Measurements from ENCODE around the gene TMBIM4. TPM values are rescaled to one million over a fixed set of nuclear protein-coding genes. Genes with fewer than 3 reads are reported as not detected.
A peak's percentile ranks its signal among the peaks of the same experiment; 100 is the strongest.

The TMBIM4 gene
- total and polyA plus RNA-seq, 2 donors: 97.0 to 224 TPM

DNA sequence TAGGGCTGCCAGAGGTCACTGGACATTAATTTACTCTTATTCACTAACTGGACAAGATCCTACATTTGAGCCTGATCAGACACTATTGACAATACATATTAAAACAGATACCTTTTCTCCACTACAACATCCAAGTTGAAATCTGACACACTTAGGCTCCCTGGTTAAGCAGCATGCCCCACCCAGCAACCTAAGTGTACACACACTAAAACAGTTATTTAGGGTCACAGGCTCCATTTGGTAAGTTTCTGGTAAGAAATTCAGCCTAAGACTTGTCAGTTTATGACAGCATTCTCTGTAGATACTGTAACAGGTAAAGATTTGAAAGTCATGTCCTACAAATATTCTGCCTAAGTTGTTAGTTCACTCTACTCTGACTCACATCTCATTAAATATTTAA, 27.0 kb downstream of the TMBIM4 start:
- no peak for DNase-seq (ENCODE audit: extremely low spot score)
- Histone ChIP-seq H3K4me1 (ENCODE audit: insufficient read depth) (no peaks in the 10 kb centered on the region), H3K4me3 (ENCODE audit: low read depth, low read length) (no peak overlapping the region), H3K27ac (ENCODE audit: low read depth) (no peak overlapping the region), H3K36me3 (ENCODE audit: insufficient read depth) (peaks cover 8% of the 10 kb centered on the region)

DNA sequence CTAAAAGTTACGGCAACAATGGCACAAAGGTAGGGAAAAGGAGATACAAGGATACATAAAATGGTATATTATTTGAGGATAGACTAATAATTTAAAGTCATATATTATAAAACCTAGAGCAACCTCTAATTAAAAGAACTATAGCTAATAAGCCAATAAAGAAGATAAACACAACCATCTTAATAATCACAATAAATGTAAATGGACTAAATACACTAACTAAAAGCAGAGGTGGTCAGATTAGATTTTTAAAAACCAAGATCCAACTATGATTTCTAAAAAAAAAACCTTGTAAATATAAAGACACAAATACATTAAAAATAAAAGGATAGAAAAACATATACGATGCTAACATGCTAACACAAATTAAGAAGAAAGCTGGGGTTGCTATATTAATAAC, 28.5 kb downstream of the TMBIM4 start:
- Histone ChIP-seq H3K4me3 (ENCODE audit: low read depth, low read length) (no peak overlapping the region), H3K4me1 (ENCODE audit: insufficient read depth) (no peaks in the 10 kb centered on the region), H3K27ac (ENCODE audit: low read depth) (no peak overlapping the region), H3K36me3 (ENCODE audit: insufficient read depth) (peaks cover 8% of the 10 kb centered on the region)
- WGBS: 97% methylated on average over 2 of the region's 2 CpGs
- DNase-seq (ENCODE audit: extremely low spot score): no peak

DNA sequence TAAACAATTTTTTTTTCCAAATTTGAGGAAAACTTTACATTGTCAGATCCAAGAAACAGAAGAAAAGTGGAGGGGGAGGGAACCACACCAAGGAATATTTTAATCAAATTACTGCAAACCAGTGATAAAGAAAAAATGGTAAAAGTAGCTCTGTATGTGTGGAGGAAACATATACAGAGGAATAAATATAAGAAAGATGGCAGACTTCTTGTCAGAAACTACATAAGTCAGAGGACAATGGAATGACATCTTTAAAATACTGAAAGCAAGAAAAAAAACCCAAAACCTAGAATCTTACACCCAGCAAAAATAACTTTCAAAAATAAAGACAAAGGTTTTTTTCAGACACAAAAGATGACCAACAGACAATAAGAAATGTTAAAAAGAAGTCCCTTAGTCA, 29.1 kb downstream of the TMBIM4 start:
- H3K4me3 ChIP-seq (ENCODE audit: low read depth, low read length): no peak overlapping the region
- no peaks in the 10 kb centered on the region for H3K4me1 ChIP-seq (ENCODE audit: insufficient read depth)
- DNase-seq (ENCODE audit: extremely low spot score): no peak
- no peak overlapping the region for H3K27ac ChIP-seq (ENCODE audit: low read depth)
- H3K36me3 ChIP-seq (ENCODE audit: insufficient read depth): peaks cover 8% of the 10 kb centered on the region

DNA sequence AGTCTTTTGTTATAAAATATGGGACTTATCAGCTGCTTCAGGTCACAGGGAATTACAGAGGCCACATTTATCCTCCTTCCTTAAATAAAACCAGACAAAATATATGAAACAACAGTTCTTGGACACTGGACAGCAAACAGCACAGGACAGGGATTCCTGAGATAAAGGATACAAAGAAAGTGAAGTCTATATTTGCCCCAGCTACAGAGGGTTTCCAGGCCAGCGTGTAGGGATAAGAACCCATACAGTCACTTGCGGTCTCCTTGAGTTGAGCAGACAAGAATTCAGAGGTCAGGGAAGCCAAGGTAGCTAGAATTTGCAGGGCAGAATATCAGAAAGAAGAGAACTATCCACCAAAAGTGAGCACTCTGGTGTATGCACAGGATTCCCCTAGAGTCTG, 30.5 kb downstream of the TMBIM4 start:
- peaks cover 8% of the 10 kb centered on the region for H3K36me3 ChIP-seq (ENCODE audit: insufficient read depth)
- no peaks in the 10 kb centered on the region for H3K4me1 ChIP-seq (ENCODE audit: insufficient read depth)
- H3K27ac ChIP-seq (ENCODE audit: low read depth): no peak overlapping the region
- H3K4me3 ChIP-seq (ENCODE audit: low read depth, low read length): no peak overlapping the region
- no peak for DNase-seq (ENCODE audit: extremely low spot score)
- WGBS: over 99% methylated on average over 2 of the region's 2 CpGs

DNA sequence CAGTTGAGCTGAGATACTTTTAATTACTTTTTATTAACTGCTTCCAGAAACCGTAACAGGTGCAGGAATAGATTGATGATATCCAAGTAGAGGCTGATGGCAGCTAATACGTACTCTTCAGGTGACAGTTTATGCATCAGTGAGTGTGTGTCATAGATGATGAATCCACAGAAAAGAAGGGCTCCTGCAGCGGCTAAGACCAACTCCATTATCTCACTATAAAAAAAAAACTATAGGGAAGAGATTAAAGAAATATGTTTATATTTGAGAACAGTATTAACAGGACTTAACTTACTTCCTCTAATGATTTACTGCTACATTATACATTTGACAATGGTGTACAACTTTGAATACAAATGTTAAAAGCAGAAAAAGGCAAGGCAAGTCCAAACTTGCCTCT, 31.9 kb downstream of the TMBIM4 start:
- Histone ChIP-seq H3K4me1 (ENCODE audit: insufficient read depth) (no peaks in the 10 kb centered on the region), H3K4me3 (ENCODE audit: low read depth, low read length) (no peak overlapping the region), H3K27ac (ENCODE audit: low read depth) (no peak overlapping the region), H3K36me3 (ENCODE audit: insufficient read depth) (peaks cover 5% of the 10 kb centered on the region)
- WGBS: 93% methylated on average over 3 of the region's 3 CpGs
- DNase-seq (ENCODE audit: extremely low spot score): no peak

DNA sequence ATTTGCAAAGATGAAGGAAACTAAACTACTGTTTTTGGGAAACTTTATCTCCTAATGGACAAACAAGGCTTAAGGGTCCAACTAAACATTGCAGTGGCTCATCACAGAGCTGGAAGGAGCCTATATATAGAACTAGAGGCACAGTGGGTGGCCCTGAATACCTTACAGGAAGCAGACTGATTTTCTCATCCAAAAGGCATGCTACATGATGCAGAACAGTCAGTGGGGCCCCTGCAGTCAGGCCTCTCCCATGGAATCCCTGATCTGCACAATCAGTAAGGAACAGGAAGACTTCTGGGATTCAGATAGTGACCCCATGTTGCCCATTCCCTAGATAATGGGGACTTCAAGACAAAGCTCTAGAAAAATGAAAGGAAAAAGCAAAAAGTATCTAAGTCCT, 37.4 kb downstream of the TMBIM4 start:
- no peak overlapping the region for H3K27ac ChIP-seq (ENCODE audit: low read depth)
- H3K4me3 ChIP-seq (ENCODE audit: low read depth, low read length): no peak overlapping the region
- H3K36me3 ChIP-seq (ENCODE audit: insufficient read depth): no peaks in the 10 kb centered on the region
- DNase-seq (ENCODE audit: extremely low spot score): no peak
- no peaks in the 10 kb centered on the region for H3K4me1 ChIP-seq (ENCODE audit: insufficient read depth)

DNA sequence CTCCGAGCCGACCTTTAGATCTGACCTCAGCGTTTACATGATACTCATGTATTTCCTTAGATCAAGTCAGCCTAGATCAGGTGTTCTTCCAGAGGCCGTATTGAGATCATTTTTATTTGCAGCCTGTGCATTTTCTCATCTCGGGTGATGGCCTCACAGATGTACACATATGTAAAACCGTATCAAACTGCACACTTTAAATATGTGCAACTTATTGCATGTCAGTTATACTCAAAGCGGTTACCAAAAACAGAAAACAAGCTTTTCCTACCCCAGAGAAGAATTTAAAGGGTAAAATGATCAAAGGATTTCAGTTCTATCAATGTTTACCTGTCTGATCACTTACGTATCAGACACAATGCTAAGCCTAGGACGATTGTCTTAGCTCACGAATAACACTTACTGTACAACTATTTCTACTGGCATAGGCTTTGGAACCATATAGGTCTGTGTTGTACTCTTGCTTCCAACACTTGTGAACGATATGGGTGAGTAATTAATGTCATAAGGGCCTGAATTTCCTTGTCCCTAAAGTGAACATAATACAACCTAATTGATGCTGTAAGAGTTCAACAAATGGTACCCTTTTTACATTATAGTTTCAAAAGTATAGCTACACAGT, 38.6 kb downstream of the TMBIM4 start:
- Histone ChIP-seq H3K4me1 (ENCODE audit: insufficient read depth) (no peaks in the 10 kb centered on the region), H3K4me3 (ENCODE audit: low read depth, low read length) (peak overlapping the region; percentile 71), H3K27ac (ENCODE audit: low read depth) (no peak overlapping the region), H3K36me3 (ENCODE audit: insufficient read depth) (no peaks in the 10 kb centered on the region)
- WGBS: 8% methylated on average over 11 of the region's 11 CpGs
- no peak for DNase-seq (ENCODE audit: extremely low spot score)

DNA sequence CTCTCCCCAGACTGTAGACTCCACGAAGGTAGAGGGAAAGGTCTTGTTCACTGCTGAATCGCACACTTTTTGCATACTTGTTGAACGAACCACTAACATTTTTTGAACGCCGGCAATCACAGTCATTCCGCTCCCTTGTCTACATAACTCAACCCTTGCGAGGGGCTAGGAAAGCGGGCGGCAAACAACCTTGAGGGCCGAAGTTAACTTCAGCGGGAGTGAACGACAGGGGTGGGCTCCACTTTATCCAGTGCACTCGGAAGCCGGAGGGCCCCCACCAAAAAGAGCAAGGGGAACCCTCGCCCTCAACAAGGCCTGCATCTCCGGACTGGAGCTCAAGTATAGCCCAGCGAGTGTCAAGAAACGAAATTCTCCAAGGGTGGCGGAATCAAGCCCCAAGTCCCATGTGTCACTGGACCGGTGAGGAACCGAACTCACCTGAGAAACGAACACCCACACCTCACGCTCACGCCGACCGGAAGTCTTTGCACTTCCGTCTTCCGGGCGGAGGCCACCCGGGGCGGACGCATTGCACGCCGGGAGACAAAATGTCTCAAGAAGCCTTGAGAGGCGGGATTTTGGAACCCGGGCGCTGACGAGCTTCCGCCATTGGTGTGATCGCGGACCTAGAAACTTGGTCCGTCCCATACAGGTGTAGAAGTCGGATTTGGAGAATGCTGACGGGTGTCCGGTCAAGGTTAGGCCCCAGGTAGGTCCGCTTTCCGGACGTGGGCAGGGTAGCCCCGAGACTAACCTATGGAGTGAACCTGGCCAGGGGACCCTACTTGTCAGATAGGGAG, 39.3 kb downstream of the TMBIM4 start, which contains the start of gene LLPH:
Gene LLPH, minus strand, starts transcription at position 484 of the 800 bp plus-strand sequence. CDS start 1,644 bp downstream, outside the sequence.
- Histone ChIP-seq H3K36me3 (ENCODE audit: insufficient read depth) (no peaks in the 10 kb centered on the region), H3K4me1 (ENCODE audit: insufficient read depth) (no peaks in the 10 kb centered on the region), H3K27ac (ENCODE audit: low read depth) (no peak within 1 kb of the TSS), H3K4me3 (ENCODE audit: low read depth, low read length) (peak within 1 kb of the TSS; percentile 71)
- DNase-seq (ENCODE audit: extremely low spot score): peak; percentile 83
- WGBS: under 1% methylated on average over 49 of the region's 49 CpGs

DNA sequence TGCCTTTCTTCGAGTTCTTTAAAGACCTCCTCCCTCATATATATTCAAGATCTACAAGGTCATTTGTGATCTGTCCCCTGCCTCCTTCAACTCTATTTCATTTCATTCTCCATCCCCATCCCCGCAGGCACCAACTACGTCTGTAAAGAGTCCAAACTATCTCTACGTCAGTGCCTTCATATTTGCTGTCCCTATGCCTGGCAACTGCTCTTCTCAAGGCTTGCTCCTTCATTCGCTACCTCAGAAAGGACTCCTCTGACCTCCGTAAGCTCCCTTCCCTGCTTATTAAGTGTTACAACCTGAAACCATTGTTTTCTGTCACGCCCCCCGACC, 39.9 kb downstream of the TMBIM4 start:
- 4% methylated on average over 8 of the region's 8 CpGs for WGBS
- Histone ChIP-seq H3K4me1 (ENCODE audit: insufficient read depth) (no peaks in the 10 kb centered on the region), H3K36me3 (ENCODE audit: insufficient read depth) (no peaks in the 10 kb centered on the region), H3K4me3 (ENCODE audit: low read depth, low read length) (peak overlapping the region; percentile 71), H3K27ac (ENCODE audit: low read depth) (no peak overlapping the region)
- DNase-seq (ENCODE audit: extremely low spot score): no peak

DNA sequence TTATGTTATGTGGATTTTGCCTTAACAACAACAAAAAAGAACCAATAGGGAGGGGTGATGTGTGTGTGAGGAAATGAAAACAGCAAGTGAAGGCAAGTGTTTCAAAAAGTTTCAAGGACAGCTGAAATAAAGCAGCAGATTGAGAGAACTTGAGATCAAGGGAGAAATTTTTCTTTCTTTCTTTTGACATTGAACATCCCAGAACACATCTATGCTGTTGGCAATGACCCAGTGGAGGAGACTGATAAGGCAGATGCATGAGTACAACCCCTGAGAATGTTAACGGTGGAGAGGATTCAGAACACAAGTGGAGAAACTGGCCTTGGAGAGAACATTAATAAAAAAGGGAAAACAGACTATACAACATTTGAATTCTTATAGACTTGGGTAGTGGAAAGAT, 42.1 kb downstream of the TMBIM4 start:
- H3K27ac ChIP-seq (ENCODE audit: low read depth): no peak overlapping the region
- H3K4me3 ChIP-seq (ENCODE audit: low read depth, low read length): no peak overlapping the region
- no peak for DNase-seq (ENCODE audit: extremely low spot score)
- no peaks in the 10 kb centered on the region for H3K36me3 ChIP-seq (ENCODE audit: insufficient read depth)
- no peaks in the 10 kb centered on the region for H3K4me1 ChIP-seq (ENCODE audit: insufficient read depth)
- 36% methylated on average over 1 of the region's 1 CpG for WGBS

DNA sequence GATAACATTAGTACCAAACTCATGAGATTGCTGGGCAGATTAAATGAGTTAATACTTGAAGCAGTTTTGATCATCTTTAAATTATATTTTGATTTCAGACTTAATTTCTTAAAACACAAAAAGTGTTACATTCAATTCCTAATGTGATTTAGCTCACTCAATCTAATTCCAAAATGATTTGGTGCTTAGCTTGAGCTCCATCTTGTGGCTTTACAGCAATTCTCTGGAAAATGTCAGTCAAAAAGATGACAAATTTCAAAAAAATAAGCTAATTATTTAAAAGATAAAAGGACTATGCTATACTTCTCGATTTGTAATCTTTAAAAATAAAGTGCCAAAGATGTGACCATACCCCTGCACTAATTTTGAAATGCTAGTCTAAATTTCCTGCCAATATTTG, 49.3 kb downstream of the TMBIM4 start:
- no peak overlapping the region for H3K4me3 ChIP-seq (ENCODE audit: low read depth, low read length)
- H3K27ac ChIP-seq (ENCODE audit: low read depth): no peak overlapping the region
- WGBS: 75% methylated on average over 1 of the region's 1 CpG

DNA sequence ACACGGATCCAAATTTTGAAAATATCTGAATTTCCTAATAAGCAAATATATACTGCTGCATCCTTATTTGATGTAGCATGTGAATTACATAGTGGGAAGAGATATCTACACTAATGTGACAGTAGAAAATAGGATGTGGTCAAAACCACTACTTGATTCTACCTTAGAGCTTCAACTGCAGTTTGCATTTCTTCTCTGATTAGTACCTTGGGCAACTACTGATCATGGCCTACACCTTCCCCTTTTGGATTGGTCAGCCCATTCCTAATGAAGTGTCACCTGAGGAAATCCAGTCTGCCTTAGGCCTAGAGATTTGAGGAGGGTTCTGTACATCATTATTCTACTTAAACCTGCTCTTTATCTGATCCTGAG, 49.9 kb downstream of the TMBIM4 start:
- Histone ChIP-seq H3K4me3 (ENCODE audit: low read depth, low read length) (no peak overlapping the region), H3K36me3 (ENCODE audit: insufficient read depth) (no peaks in the 10 kb centered on the region), H3K27ac (ENCODE audit: low read depth) (no peak overlapping the region), H3K4me1 (ENCODE audit: insufficient read depth) (no peaks in the 10 kb centered on the region)
- 88% methylated on average over 1 of the region's 1 CpG for WGBS
- DNase-seq (ENCODE audit: extremely low spot score): no peak

More for the DNA sequence above, 49.3 kb downstream of the TMBIM4 start:
- no peaks in the 10 kb centered on the region for H3K36me3 ChIP-seq (ENCODE audit: insufficient read depth)
- no peak for DNase-seq (ENCODE audit: extremely low spot score)
- no peaks in the 10 kb centered on the region for H3K4me1 ChIP-seq (ENCODE audit: insufficient read depth)

DNA sequence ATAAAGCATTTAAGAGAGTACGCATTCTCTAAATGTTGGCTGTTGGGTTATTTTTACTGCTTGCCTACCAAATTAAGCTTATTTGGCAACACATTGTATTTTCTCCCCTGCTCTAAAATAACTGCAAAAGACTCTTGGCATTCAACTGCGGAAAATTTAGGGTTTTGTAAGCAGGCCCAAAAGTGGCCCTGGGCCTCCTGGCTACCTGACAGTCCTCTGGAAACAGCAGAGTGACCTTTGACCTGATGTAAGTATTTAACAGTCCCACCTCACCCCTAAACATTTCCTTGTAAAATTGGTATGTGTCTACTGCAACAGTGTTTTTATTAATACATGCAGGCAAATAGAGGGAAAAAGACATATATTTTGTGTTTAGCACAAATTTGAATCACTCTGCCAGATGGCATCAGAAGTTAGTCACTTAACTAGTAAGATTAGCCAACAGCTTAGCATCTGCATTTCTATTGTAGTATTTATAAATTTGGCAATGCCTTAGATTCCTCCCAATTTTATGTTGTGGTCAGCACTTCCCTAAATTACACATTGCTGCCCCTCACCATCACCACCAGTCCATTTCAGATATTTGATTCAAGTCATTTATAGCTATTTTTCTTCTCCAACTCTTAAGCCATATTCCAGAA, 50.4 kb downstream of the TMBIM4 start:
- H3K36me3 ChIP-seq (ENCODE audit: insufficient read depth): no peaks in the 10 kb centered on the region

DNA sequence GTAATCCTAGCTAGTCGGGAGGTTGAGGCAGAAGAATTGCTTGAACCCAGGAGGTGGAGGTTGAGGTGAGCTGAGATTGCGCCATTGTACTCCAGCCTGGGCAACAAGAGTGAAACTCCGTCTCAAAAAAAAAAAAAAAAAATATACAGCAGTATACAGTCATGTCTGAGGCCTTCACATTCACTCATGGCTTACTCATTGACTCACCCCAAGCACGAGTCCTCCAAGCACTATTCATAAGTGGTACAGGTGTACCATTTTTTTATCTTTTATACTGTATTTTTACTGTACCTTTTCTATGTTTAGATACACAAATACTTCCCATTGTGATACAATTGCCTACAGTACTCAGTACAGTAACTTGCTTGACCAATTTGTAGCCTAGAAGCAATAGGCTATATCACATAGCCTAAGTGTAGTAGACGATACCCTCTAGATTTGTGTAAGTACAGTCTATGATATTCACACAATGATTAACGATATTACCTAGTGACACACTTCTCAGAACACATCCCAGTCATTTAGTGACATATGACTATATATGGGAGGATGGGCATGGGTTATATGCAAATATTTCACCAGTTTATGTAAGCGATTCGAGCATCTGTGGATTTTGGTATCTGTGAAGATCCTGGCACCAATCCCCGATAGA, 51.4 kb downstream of the TMBIM4 start:
- Histone ChIP-seq H3K4me1 (ENCODE audit: insufficient read depth) (no peaks in the 10 kb centered on the region), H3K36me3 (ENCODE audit: insufficient read depth) (no peaks in the 10 kb centered on the region), H3K27ac (ENCODE audit: low read depth) (no peak overlapping the region), H3K4me3 (ENCODE audit: low read depth, low read length) (no peak overlapping the region)
- no peak for DNase-seq (ENCODE audit: extremely low spot score)
- 94% methylated on average over 9 of the region's 9 CpGs for WGBS

More for the DNA sequence above, 50.4 kb downstream of the TMBIM4 start:
- Histone ChIP-seq H3K4me1 (ENCODE audit: insufficient read depth) (no peaks in the 10 kb centered on the region), H3K27ac (ENCODE audit: low read depth) (no peak overlapping the region), H3K4me3 (ENCODE audit: low read depth, low read length) (no peak overlapping the region)
- no peak for DNase-seq (ENCODE audit: extremely low spot score)
- 86% methylated on average over 2 of the region's 2 CpGs for WGBS

Measured in urinary bladder (tissue), 4 donors.